Esophagus squamous epithelium (tissue), 4 donors: ENCODE results near the gene SRSF7.

ENCODE experiments used
- POLR2A ChIP-seq, 4 donors: fragments of 450-650 bp; IDR thresholded peaks; one replicate each; pipeline ENCODE4 v1.6.1; 2017; ENCODE audit warnings: antibody characterized with exemption in 4 of 4, mild to moderate bottlenecking in 4 of 4, moderate library complexity in 3 of 4
- TF ChIP-seq, protein P1 (sequence below), 6 experiments: fragments of 450-650 bp in 4 of 6; fragments of 200-600 bp in 2 of 6; sonication (generic) in 2 of 6; IDR thresholded peaks; one replicate each; pipeline ENCODE4 v1.5.1; 2016 to 2019; ENCODE audit warnings: antibody characterized with exemption in 6 of 6, mild to moderate bottlenecking in 4 of 6, moderate library complexity in 4 of 6

DNA sequence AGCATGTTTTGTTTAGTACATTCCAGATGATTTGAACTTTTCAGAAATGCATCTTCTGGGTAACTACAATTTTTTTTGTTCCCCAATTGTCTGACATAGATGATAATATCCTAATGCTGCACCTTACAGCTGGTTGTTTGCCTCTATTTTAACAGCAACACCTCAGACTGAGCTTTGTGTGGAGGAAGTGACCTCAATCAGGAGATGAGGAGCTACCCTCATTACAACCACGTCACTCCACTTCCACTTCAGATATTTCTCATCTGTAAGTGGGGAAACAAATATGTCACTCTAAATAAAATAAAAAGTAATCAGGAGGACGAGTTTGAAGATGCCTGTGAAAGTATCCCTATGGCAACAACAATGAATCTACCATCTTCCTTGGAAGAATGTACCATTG, 12.1 kb upstream of the SRSF7 start:
- TF ChIP-seq, protein P1, sequence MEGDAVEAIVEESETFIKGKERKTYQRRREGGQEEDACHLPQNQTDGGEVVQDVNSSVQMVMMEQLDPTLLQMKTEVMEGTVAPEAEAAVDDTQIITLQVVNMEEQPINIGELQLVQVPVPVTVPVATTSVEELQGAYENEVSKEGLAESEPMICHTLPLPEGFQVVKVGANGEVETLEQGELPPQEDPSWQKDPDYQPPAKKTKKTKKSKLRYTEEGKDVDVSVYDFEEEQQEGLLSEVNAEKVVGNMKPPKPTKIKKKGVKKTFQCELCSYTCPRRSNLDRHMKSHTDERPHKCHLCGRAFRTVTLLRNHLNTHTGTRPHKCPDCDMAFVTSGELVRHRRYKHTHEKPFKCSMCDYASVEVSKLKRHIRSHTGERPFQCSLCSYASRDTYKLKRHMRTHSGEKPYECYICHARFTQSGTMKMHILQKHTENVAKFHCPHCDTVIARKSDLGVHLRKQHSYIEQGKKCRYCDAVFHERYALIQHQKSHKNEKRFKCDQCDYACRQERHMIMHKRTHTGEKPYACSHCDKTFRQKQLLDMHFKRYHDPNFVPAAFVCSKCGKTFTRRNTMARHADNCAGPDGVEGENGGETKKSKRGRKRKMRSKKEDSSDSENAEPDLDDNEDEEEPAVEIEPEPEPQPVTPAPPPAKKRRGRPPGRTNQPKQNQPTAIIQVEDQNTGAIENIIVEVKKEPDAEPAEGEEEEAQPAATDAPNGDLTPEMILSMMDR (IDR thresholded peaks at IDR 0.05), result no peak
- no peak for TF ChIP-seq POLR2A (IDR thresholded peaks at IDR 0.05)
